Measurements from ENCODE around the gene LBX1.

Gene LBX1

GRCh38 chr10:101224910-101225823 lies 4.1 kb downstream of the LBX1 start:
- DNase-seq = no peak

GRCh38 chr10:101224060-101224909 lies 5.0 kb downstream of the LBX1 start:
- DNase-seq = no peak

GRCh38 chr10:101223274-101224059 lies 5.8 kb downstream of the LBX1 start:
- DNase-seq = no peak

GRCh38 chr10:101222683-101223273 lies 6.5 kb downstream of the LBX1 start:
- no peak for DNase-seq

GRCh38 chr10:101221963-101222531 lies 7.2 kb downstream of the LBX1 start:
- DNase-seq = no peak

- DNase-seq = peak in 1 of 2 experiments; percentile 21
Observed at GRCh38 chr10:101221549-101221948, 7.7 kb downstream of the LBX1 start.

GRCh38 chr10:101219946-101220451 lies 9.3 kb downstream of the LBX1 start:
- DNase-seq = no peak

- DNase-seq = no peak
Observed at GRCh38 chr10:101219139-101219945, 9.9 kb downstream of the LBX1 start.

GRCh38 chr10:101218351-101219138 lies 10.7 kb downstream of the LBX1 start:
- no peak for DNase-seq

- peak in 1 of 2 experiments; percentile 27 for DNase-seq
Observed at GRCh38 chr10:101217450-101218281, 11.6 kb downstream of the LBX1 start.

- no peak for DNase-seq
Observed at GRCh38 chr10:101217044-101217425, 12.2 kb downstream of the LBX1 start.

GRCh38 chr10:101216207-101217043 lies 12.8 kb downstream of the LBX1 start:
- no peak for DNase-seq

- DNase-seq = no peak
Observed at GRCh38 chr10:101215397-101216206, 13.7 kb downstream of the LBX1 start.

- DNase-seq = peak; percentile 62 to 82
Observed at GRCh38 chr10:101214446-101215396, 14.5 kb downstream of the LBX1 start.

GRCh38 chr10:101208543-101208942 lies 20.7 kb downstream of the LBX1 start:
- no peak for DNase-seq

- no peak for DNase-seq
Observed at GRCh38 chr10:101207026-101207425, 22.2 kb downstream of the LBX1 start.
